Stimulated activated CD8-positive, alpha-beta memory T cell treated with anti-CD3 and anti-CD28 coated beads, Interleukin-12 subunit alpha, Interleukin-12 subunit beta, amount 100 ng/mL, for 1 hour (primary cell): Measurements from ENCODE around the gene TBC1D4.

Experiments
- DNase-seq: peaks from one replicate; pipeline ENCODE4 v3.0.0-alpha.2; 2020; ENCODE audit warnings: low read depth

Gene TBC1D4

DNA sequence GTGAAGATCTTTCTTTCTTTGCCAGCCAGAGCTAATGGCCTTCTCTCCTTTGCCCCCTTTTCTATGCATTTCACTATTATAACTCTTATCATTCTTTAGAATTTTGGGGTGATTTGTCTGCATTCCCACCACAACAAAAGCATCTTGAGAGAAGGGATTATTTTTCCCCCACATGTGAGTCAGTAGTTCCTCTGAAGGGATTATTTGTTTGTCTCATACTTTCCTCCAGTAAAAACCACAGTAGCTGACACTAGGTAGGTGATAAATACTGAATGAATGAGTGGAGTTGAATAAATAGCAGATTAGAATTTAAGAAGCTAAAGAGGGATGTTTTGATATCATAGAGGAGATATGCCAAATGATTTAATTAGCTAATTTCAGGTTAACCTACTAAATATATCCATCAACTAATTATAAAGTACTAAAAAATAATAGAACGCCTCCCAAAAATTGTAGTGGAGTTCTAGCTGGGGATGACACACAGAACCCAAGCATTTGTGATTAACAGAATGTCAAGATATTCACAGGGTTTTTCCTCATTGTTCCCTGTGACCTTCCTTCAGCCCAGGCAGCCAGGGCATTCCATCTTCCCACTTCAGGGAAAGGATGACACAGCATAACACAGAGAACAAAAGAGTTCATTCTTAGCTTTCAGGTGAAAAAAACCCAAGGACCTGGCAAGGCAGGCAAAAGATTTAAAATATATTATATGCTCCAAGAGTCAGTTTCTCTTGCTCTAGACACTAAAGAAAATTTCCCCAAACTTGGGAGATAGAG lies 3.5 kb upstream of the TBC1D4 start:
- DNase-seq: no peak

DNA sequence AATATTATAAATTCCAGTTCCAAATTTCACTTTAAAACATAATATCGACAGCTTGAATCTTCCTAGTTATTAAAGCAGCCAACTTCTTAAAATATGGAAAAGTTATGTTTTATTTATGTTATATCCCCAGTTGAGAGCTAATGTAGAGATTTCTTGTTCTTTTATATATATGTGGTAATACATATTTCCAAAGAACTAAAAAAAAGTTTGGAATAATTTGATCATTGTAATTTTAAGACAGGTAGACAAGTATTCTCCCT lies 781 bp upstream of the TBC1D4 start:
- no peak for DNase-seq

DNA sequence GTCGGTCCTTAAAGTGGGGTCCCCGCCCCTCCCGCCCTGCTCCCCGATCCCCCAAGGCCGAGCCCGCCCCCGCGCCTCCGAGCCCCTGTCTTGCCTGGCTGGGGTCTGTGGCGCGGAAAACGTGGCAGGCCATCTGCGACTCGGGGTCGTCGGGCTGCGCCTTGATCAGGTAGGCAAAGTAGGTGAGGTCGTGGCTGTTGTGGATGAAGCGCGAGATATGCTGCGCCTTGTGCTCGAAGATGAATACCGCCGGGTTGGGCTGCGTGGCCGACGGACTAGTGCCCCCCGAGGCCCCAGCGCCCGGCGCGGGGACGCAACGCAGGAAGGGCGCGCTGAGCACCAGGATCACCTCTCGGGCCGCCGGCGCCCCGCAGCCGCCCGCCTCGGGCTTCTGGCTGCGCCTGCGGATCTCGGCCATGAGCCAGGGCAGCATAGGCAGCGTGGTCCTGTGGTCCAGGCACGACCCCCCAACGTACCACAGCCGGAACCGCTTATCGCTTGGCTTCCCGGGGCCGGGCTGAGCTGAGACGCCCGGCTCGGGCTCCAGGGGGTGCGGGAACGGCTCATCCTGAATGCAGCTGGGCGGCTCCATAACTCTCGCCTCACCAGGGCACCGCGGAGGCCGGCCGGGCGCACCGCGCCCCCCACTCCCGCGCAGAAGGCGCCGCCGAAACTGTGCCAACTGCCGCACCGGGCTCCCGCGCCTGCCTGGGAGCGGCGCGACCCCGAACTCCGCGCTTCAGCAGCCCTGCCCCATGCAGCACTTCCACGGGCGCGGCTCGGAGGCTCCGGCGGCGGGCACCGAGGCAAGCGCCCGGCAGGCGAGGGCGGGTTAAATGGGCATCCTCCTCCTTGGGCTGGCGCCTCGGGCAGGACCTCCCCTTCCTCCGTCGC lies 546 bp downstream of the TBC1D4 start:
- DNase-seq: no peak

DNA sequence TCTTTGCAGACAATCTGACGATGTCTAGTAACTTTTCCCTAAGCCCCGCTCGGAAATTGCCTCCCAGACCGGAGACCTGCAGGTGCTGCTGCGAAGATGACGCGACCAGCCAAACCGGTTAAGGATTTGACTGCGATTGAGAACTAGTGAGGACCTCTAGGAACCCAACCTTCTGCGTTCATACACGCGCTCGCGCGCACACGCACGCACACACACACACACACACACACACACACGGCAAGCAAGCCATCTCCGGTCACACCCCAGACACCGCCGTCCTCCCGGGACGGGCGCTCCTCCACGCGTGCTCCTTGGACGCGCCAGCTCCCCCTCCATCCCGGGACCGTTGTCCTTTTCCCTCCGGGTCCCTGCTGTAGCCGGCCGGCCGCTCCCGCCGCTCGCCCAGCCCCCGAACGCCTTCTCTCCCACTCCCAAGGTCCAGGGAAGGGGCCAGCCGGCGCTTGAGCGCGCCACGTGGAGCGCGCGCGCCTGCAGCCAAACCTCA lies 1.2 kb downstream of the TBC1D4 start:
- DNase-seq: no peak

DNA sequence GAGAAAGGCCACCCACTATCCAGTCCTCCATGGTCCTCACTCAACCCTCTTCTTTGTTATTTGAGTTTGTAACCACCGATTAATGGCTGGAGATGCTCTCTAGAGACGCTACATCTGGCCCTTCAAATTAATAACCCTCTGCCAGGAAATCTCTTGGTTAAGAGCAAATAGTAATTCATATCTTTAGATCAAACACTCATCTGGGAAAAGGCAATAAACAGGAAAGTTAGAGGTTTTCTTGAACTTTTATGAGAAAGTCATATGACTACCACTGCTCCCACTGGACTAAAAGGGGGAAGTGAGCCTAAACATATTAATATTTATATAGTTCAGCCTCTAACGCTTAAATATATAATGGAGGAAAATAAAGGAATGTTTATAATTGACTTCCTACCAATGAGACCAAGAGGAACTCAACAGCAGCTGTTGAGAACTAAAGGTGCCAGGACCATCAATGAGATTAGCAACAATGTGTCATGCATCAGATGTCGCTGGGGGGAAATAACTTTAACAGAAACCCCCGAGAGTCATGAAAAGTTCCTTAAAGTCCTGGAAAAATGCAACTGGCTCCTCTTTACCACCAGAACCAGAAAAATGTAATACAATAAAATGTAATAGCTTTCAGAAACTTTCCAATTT lies 2.7 kb downstream of the TBC1D4 start:
- DNase-seq: no peak

DNA sequence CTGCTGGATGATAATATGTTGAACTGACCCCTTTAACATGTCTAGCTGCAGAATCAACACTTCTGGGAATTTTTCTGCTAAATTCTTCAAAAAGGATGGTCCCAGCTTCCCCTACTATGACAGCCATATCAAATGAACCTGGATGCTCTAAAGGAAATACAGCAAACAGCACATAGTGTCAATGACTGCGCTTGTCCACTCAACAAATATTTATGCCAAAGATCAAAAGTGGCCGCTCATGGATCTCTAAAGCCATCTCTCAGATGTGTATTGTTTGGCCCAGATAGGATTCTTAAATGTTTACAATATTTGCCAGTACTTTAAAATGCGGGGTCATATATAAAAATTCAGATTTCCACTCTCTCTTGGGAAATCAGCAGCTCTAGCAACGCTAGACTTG lies 3.3 kb downstream of the TBC1D4 start:
- no peak for DNase-seq

DNA sequence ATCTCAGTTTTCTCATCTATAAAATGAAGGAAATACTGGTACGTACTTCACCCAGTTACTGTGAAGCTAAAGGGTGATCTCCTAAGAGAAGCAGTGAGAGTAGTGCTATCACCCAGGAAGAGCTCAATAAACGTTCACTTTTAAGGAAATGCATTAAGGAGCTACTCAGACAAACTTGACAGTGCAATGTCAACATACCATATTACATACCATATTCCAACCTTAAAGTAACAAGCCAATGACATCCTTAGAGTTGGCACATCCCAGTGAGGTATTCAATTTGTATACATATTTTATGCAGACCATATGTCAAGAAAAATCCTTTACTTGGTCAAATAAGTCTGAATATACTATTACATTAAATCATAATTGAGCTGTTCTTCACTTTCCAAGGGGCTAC lies 7.0 kb downstream of the TBC1D4 start:
- no peak for DNase-seq

DNA sequence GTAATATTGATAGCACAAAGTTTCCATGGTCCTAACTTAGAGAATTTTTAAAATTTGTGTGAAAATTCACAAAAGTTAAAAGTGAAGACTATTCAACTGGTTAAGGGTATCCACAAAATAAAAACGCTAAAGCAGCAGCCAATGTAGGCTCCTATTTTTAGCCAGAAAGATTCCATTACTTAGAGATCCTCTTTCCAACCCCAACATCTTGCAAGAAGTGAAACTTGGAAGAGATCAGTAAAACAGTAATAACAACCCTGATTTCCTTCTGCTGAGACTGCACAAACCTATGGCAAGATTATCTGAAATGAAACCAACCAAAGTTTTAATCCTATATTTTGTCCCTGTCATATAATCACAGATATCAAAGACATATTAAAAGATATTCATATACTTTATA lies 8.5 kb downstream of the TBC1D4 start:
- DNase-seq: no peak

DNA sequence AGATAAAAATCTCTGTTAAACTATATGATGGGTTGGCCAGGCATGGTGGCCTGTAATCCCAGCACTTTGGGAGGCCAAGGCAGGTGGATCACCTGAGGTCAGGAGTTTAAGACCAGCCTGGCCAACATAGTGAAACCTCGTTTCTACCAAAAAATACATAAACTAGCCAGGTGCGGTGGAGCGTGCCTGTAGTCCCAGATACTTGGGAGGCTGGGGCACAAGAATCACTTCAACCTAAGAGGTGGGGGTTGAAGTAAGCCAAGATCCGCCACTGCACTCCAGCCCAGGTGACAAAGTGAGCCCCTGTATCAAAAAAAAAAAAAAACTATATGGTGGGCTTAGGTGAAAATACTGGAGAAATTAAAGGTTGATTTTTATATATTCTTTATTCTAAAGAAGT lies 11.3 kb downstream of the TBC1D4 start:
- DNase-seq: no peak

DNA sequence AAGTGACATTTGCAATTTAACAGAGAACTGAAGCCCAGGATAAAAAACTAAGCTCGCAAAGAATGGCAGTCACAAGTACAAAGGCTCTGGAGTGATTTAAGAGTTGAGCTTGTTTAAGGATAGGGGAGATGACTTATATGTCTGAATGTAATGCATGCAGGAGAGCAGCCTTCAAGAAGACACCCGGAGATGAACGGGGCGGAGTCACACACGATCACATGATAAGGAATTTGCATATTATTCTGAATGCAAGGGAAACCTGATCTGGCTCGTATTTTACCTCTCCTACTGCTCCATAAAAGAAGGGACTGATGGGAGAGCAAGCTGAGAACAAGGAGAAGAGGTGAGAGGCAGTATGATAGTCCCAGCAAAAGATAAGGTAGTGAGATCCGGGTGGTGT lies 12.9 kb downstream of the TBC1D4 start:
- no peak for DNase-seq

DNA sequence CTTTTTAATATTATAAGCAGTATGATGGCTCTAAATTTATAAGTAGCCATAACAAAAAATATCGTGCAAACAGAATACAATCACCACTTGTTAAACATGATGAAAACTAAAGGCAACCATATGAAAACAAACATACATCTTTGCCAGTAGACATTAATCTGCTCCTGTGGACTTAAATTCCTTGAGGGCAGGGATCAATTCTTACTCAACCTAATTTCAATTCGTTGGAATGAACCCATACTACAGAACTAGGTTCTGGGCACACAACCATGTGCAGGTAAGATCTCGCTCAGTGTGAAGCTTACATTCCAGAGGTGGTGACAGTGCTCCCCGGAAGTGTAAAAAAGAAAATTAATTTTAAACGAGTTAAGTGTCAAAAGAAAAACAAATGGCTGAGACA lies 13.4 kb downstream of the TBC1D4 start:
- no peak for DNase-seq

DNA sequence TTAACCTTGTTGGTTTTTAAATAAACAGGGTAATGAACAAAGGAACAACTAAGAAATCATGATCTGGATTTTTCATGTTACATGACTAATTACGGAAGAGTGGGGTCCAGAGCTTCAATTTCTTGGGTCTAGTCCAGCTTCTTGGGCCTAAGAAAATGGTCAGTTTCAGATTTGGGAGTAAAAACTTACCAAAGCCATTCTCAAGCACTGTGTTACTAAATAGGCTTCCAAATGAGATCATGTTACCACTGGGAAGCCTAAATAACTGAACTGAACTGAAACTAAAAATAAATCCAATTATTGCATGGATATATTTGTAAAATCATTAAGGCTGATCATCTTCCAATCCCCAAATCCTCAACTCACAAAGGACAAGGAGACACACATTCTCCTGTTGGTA lies 13.9 kb downstream of the TBC1D4 start:
- DNase-seq: no peak

DNA sequence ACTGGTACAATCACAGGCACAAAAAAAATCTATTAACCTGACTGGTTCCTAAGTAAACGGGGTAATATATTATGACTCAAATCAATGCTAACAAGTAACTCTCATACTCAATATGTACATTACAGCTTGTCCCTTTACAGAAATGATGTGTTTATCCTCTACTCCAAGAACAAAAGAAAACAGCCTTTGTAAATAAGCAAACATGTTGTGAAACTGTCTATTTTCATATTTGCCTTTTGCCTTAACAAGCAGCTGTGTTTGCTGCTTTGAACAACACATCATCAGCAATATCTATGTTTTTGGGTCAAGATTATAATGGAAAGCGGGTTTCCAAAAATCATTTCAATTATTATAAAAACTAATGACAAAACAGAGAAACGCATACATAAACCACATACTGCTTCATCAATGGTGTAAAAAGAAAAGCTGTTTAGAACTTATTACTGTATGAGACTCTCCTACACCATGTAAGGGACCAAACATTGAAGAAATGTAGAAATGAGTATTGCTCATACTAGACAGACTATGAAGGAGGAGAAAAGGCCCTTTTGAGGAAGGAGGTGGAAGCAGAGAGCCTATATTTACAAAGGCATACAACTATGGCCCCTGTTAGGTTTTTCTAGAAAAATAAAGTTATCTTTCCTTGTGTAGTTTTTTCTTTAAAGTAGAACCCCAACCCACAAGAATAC lies 14.8 kb downstream of the TBC1D4 start:
- no peak for DNase-seq

DNA sequence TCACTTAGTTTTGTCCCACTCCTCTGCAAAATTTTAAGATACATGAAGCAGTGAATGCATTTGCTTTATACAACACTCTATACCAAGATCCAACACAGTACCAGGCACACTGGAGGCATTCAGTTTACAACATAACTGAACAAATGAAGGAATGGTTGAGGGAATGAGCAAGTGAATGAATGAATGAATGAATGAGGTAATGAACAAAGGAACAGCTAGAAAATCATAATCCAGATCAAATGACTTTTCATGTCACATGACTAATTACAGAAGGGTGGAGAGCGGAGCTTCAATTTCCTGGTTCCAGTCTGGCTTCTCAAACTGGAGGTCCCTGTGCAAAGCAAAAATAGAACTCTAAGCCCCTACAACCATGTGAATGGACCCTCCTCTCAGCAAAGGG lies 16.7 kb downstream of the TBC1D4 start:
- no peak for DNase-seq

DNA sequence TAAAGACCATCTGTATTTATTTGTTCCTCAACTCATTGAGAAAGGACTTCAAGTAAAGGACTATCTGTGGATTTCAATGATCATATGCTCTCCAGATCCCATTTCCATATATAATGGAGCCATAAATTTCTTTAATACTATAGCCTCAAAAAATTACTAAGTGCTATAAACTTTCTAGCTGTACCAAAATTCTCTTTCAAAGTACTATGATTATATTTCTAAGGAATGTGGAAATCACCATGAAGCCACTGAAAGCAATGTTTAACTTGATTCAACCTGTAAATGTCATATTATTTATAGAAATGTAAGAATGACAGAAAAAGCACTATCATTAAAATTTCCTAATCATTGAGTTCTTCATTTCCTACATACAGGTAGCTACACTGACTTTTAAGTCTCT lies 20.7 kb downstream of the TBC1D4 start:
- DNase-seq: no peak

DNA sequence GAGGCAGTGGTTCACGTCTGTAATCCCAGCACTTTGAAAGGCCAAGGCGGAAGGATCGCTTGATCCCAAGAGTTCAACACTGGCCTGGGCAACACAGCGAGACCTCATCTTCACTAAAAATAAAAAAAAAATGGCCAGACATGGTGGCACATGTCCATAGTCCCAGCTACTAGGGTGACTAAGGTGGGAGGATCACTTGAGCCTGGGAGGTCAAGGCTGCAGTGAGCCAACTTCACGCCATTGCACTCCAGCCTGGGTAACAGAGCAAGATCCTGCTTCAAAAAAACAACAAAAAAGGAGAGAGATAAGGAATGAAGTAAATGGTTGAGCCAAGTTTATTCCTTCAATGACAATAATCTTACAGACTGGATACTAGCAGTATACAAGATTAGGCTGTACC lies 21.3 kb downstream of the TBC1D4 start:
- no peak for DNase-seq

DNA sequence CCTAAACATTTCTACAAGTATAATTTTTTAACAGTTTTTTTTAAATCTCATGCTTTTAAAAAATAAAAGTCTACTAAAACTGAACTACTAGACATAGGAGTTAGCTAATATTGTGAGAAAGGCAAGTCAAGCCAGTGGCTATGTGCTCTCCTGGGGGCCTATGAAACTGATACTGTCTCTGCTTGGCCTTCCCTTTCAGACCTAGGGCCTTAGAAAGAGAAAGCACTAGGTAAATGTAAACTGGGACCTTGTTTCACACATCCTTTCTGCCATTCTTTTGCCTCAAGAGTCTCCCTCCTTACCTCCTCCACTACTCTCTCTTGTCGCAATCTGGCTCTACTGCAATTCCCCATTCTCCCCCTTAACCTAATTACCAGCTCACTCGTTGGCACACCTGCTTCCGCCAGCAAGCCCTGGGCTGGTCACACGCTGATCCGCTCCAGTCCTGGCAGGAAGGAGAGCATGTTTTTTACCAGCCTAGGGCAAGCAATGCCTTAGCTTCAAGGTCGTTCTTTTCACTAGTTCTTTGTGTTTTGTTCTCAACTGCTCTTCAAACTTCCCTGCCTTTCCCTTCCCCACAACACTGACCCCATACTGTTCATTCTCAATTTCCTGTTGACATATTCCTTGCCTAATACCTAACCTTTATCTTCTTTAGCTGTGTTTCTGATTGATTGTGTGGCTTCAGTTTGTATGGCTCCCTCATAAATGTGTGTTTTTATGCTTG lies 23.1 kb downstream of the TBC1D4 start:
- no peak for DNase-seq

DNA sequence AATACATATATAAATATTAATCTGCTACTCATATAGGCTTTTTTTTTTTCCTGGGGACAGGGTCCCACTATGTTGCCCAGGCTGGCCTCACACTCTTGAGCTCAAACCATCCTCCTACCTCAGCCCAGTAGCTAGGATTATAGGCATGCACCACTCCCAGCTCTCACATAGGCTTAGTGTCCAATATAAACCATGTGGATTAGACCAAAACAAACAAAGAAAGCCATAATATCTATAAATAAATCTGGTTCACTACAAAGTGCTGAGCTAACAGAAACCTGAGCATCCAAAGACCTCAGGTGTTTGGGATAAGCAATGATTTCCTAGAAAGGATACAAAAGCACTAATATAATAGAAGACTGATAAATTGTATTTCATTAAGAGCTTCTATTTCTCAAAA lies 26.0 kb downstream of the TBC1D4 start:
- DNase-seq: no peak

DNA sequence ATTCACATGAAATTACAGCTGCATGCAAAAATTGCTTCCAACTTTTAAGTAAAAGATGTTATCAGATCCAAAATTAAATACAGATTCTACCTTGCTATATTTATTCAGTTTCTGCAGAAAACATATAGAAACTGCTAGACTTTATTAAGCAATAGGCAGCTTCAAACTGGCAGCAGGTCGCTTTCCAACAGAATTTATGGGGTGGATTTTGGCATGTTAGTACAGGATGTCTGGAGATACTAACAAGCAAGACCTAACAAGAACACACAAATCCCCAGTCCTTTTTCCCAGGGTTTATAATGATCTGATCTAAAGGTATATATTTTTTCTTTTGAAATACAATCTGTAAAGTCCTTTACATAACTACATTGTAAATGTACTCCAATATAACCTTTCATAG lies 27.5 kb downstream of the TBC1D4 start:
- no peak for DNase-seq

DNA sequence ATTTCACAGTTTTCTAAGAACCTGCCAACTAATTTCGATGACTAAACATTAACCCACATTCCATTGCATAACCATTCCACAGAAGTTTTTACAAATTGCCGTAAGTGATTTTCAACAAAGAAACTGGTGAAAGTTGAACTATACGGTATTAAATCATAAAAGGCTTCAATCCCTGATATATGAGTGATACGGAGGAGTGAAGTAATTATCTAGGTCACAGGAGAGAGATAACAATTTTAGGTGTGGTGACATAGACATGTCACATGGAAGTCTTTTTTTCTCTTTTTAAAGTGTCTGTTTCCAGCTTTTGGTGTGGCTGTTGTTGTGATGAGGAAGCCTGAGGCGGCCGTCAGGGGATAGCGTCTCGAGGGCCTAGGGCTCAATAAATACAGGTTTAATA lies 29.4 kb downstream of the TBC1D4 start:
- DNase-seq: no peak

DNA sequence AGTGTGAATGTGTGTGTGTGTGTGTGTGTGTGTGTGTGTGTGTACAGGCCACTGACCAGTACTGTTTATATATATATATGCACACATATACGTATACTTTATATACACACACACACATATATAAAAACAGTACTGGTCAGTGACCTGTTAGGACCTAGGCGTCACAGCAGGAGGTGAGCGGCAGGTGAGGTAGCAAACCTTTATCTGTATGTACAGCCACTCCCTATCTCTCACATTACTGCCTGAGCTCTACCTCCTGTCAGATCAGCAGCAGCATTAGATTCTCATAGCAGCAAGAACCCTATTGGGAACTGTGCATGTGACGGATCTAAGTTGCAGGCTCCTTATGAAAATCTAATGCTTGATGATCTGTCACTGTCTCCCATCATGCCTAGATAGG lies 34.5 kb downstream of the TBC1D4 start:
- no peak for DNase-seq

DNA sequence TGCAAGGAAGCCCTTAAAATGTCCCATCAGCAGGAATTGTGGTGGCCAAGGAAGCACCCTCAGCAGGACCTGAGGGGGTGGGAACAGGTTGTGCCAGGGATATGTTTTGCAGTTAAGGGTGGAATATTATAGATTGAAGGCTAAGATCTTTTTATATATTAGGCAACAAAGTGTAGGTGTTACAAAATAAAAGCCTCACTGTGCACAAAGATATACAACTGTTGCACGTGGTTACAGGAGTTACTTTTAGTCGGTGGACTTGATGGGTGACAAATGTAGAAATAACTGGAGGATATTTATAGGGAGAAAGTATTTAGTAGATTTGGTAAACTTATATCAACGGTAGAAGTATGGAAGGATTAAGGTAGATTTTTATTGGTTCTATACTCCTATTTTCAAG lies 35.1 kb downstream of the TBC1D4 start:
- DNase-seq: no peak
